AG04449 (cell line): ENCODE results near the gene YWHAB.

Source experiments
- CTCF ChIA-PET: fragments of 350-600 bp; formaldehyde crosslinking; extraction: SDS; loops from one replicate; lab custom pipeline; 2021; ENCODE audit warnings: antibody characterized with exemption; lab: Yijun Ruan, JAX
- POLR2A ChIA-PET: fragments of 400-600, 350-600 bp; formaldehyde crosslinking; extraction: SDS; loops from one replicate; lab custom pipeline; 2020; ENCODE audit warnings: antibody characterized with exemption, inconsistent platforms; lab: Yijun Ruan, JAX
- DNase-seq: peaks from one replicate; pipeline ENCODE4 v3.0.0-alpha.2; 2010; ENCODE audit warnings: low read depth, low spot score
- H3K4me3 ChIP-seq: 2 replicates; pipeline ENCODE4 v1.5.1; 2011; ENCODE audit warnings: low read depth, mild to moderate bottlenecking, control low read depth, low read length
- CTCF ChIP-seq: IDR thresholded peaks from one replicate; pipeline ENCODE4 v1.5.1; 2011; ENCODE audit warnings: mild to moderate bottlenecking, moderate library complexity, low read length, control low read depth, inconsistent platforms; ENCODE audit not compliant: insufficient read depth; ENCODE audit errors: missing control alignments

YWHAB gene

GRCh38 chr20:44897133-44897532 lies 11.6 kb downstream of the YWHAB start:
- no peak for TF ChIP-seq CTCF
- DNase-seq, result no peak
- POLR2A ChIA-PET, result interaction anchor here (0.7 kb wide), 1 partner anchor 13 kb away, joined by 3 read pairs; the partner anchor contains the start of gene PABPC1L
- CTCF ChIA-PET, result interaction anchor here (0.7 to 1.4 kb wide), 2 partner anchors 165 to 199 kb away, joined by 3 read pairs; no protein-coding TSS in a partner anchor
- no peak overlapping the region for H3K4me3 ChIP-seq

DNA sequence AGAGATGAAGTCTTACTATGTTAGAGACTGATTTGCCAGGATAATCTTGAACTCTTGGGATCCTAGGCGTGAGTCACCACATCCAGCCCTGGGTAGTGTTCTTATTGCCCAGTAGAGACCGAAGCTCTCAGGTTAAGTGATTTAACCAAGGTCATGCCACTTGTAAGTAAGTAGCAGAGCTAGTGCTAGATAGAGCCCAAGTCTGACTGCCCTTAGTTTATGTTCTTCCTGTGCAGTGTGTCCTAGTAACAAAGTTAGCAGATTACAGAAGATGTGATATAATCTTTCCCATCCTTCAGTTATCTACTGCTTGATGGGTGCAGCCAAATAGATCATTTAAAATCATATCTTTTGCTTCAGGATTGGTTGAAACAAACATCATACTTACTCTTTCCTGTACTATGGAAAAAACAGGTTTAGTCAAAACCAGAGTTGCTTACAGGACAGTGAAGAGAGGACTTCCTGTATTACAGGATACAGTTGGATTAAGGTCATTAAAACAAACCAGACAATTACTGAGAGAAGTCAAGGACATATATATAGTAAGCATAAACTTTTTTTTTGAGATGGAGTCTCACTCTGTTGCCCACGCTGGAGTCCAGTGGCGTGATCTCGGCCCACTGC lies 14.8 kb downstream of the YWHAB start:
- H3K4me3 ChIP-seq, result no peak overlapping the region
- POLR2A ChIA-PET, result no interaction called here
- no peak for DNase-seq
- CTCF ChIA-PET, result no interaction called here
- TF ChIP-seq CTCF, result no peak

- ChIA-PET POLR2A (no interaction called here), CTCF (interaction anchor here (0.9 to 1.2 kb wide), 4 partner anchors 12 to 390 kb away, joined by 3 to 4 read pairs (median 4); no protein-coding TSS in a partner anchor)
- TF ChIP-seq CTCF, result no peak
- DNase-seq, result no peak
- no peak overlapping the region for H3K4me3 ChIP-seq
Measured at GRCh38 chr20:44901974-44902373, 16.5 kb downstream of the YWHAB start.

DNA sequence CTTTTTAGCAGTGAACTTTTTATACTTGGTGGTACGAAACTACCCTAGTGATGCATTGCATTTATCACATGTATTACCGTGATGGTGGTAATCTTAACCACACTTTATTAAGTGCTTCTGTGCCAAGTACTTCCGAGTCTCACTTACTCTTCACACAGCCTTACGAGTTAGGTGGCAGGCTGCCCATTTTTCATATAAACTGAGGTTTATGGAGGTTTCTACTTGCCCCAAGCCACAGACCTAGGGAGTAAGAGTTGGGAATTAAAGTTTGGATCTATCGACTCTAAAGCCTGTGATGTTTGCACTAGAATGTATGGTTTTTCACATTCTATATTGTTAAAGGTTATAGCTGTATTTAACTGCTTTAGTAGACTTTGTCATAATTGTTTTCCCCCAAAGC lies 18.9 kb downstream of the YWHAB start:
- no peak overlapping the region for H3K4me3 ChIP-seq
- POLR2A ChIA-PET, result no interaction called here
- no peak for TF ChIP-seq CTCF
- no peak for DNase-seq
- CTCF ChIA-PET, result no interaction called here

GRCh38 chr20:44908987-44909871 lies 23.7 kb downstream of the YWHAB start:
- ChIA-PET POLR2A (interaction anchor here (0.9 to 1.3 kb wide), 2 partner anchors 12 to 31 kb away, joined by 3 read pairs; no protein-coding TSS in a partner anchor), CTCF (interaction anchor here (0.8 to 1.7 kb wide), 3 partner anchors 8 to 162 kb away, joined by 3 to 4 read pairs (median 3); no protein-coding TSS in a partner anchor)
- TF ChIP-seq CTCF, result no peak
- H3K4me3 ChIP-seq, result peak overlapping the region; percentile 79
- no peak for DNase-seq
